ENCODE measurements around the gene TRAK1. TPM values are rescaled to one million over a fixed set of nuclear protein-coding genes. Genes with fewer than 3 reads are reported as not detected.
A peak's percentile ranks its signal among the peaks of the same experiment; 100 is the strongest.

The TRAK1 gene
- total RNA-seq, 1 donor from 2014 or later: 49.2 TPM

DNA sequence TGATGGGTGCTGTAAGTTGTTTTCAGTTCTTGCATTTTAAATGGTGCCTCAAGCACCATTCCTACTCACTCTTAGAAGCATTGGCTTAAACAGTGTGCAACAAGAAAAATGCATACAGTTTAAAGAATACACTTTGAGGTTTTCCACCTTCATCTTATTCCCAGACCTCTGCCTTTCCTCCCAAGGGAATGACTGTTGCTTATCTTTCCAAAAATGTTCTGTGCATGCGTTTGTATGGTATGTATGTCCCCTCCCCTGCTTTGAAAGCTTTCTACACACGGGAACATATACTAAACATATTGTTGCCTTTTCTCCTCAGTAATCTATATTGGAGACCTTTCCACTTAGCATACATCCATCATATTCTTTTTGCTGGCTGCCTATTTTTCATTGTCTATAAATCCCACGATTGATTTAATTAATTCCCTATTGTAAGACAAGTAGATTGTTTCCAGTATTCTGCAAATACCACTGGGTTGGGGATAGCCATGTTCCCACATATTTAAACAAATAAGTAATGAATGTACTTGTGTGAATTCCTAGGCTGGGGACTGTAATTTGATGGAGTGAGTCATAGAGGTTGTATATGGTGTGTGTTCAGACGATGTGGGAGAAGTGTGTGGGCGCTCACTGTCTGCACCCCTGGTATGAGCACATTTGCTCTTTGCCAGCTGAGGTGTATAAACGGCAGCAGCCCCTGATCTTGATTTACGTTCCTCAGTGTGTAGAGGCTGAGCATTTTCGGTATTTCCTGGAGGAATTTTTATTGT is 5.8 kb downstream of the TRAK1 start:
- Mint-ChIP-seq H3K27ac (no peak overlapping the region), H3K27me3 (no peaks in the 10 kb centered on the region), H3K4me3 (no peak overlapping the region), H3K36me3 (peaks cover 13% of the 10 kb centered on the region), H3K4me1 (ENCODE audit: unreplicated experiment) (peaks cover 32% of the 10 kb centered on the region), H3K9me3 (no peaks in the 10 kb centered on the region)
- DNase-seq (ENCODE audit: extremely low spot score, unreplicated experiment): no peak
- TF ChIP-seq, protein P1, sequence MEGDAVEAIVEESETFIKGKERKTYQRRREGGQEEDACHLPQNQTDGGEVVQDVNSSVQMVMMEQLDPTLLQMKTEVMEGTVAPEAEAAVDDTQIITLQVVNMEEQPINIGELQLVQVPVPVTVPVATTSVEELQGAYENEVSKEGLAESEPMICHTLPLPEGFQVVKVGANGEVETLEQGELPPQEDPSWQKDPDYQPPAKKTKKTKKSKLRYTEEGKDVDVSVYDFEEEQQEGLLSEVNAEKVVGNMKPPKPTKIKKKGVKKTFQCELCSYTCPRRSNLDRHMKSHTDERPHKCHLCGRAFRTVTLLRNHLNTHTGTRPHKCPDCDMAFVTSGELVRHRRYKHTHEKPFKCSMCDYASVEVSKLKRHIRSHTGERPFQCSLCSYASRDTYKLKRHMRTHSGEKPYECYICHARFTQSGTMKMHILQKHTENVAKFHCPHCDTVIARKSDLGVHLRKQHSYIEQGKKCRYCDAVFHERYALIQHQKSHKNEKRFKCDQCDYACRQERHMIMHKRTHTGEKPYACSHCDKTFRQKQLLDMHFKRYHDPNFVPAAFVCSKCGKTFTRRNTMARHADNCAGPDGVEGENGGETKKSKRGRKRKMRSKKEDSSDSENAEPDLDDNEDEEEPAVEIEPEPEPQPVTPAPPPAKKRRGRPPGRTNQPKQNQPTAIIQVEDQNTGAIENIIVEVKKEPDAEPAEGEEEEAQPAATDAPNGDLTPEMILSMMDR (conservative IDR thresholded peaks at IDR 0.05): no peak

DNA sequence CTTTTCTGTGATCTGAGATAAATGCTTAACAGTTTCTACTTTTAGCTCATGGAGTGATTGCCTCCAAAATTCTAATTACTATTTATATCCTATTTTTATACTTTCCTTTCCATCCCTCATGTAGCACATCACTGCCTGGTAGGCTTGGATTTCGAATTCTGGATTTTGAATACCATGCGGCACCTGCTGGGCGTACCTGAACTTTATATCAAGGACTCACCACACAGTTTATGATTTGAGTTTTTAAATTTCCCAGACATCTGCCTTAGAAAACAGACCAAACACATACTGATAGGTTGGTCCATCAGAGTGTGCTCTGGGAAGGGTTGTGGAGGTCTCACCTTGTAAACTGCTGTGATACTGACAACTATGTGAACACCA is 6.4 kb downstream of the TRAK1 start:
- Mint-ChIP-seq H3K9me3 (no peaks in the 10 kb centered on the region), H3K4me1 (ENCODE audit: unreplicated experiment) (peaks cover 31% of the 10 kb centered on the region), H3K4me3 (no peak overlapping the region), H3K36me3 (peaks cover 10% of the 10 kb centered on the region), H3K27me3 (no peaks in the 10 kb centered on the region), H3K27ac (no peak overlapping the region)
- TF ChIP-seq, protein P1 (conservative IDR thresholded peaks at IDR 0.05): no peak
- no peak for DNase-seq (ENCODE audit: extremely low spot score, unreplicated experiment)

DNA sequence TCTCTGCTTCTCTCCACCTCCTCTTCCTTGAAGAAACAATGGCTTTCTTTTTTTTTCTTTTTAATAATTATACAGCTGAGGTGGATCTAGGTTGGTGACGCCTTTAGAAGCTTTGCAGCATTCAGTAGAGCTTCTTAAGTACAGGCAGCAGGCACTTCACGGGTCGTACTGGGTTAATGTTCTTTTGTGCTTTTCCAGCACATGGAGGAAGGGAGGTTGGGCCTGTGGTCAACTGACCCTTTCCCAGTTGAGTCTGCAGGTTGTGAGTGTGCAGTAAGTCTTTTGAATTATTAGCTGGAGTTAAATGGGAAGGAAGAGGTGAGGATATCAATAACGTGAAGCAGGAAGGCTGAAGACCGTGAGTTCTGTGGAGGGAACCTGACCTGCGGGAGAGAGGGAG is 7.0 kb downstream of the TRAK1 start:
- no peaks in the 10 kb centered on the region for H3K27me3 Mint-ChIP-seq
- no peak overlapping the region for H3K4me3 Mint-ChIP-seq
- peaks cover 14% of the 10 kb centered on the region for H3K36me3 Mint-ChIP-seq
- no peaks in the 10 kb centered on the region for H3K9me3 Mint-ChIP-seq
- TF ChIP-seq, protein P1 (conservative IDR thresholded peaks at IDR 0.05): no peak
- no peak for DNase-seq (ENCODE audit: extremely low spot score, unreplicated experiment)
- peaks cover 36% of the 10 kb centered on the region for H3K4me1 Mint-ChIP-seq (ENCODE audit: unreplicated experiment)
- H3K27ac Mint-ChIP-seq: peak overlapping the region; percentile 1

DNA sequence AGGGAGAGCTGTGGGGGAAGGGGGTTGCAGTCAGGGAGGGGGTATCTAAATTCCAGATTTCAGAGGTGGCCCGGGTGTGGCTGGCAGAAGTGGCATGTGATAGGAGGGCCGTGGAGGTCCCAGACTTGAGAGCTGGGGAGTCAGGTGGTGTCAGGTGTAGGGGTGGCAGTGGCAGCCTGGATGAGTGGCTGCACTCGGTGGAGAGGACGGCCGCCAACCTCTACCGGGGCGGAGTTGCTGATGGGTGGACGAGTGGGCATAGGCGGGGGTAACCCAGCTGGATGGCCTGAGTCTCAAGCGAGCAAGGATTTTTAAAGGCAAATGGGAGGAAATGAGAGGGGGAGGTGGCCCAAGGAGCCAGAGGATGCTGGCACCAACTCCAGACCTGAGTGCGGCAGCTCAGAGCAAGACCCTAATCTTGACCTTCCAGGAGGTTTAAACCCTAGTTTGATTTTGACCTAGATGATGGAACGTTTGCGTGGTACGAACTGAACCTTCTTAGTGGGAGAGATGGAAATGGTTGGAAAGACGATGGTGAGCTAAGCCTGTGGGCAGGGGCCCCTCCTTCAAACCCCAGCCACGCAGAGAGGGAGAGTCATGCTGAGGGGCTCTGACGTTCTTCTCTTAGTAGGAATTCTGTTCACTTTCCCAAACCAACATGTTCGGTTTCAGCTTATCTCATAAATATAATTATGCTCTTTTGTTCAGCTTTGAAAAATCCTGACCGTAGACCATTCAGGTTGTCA is 8.0 kb downstream of the TRAK1 start:
- Mint-ChIP-seq H3K36me3 (peaks cover 14% of the 10 kb centered on the region), H3K4me3 (no peak overlapping the region), H3K9me3 (no peaks in the 10 kb centered on the region), H3K27ac (peak overlapping the region; percentile 16), H3K27me3 (no peaks in the 10 kb centered on the region), H3K4me1 (ENCODE audit: unreplicated experiment) (peaks cover 36% of the 10 kb centered on the region)
- no peak for DNase-seq (ENCODE audit: extremely low spot score, unreplicated experiment)
- TF ChIP-seq, protein P1 (conservative IDR thresholded peaks at IDR 0.05): no peak

DNA sequence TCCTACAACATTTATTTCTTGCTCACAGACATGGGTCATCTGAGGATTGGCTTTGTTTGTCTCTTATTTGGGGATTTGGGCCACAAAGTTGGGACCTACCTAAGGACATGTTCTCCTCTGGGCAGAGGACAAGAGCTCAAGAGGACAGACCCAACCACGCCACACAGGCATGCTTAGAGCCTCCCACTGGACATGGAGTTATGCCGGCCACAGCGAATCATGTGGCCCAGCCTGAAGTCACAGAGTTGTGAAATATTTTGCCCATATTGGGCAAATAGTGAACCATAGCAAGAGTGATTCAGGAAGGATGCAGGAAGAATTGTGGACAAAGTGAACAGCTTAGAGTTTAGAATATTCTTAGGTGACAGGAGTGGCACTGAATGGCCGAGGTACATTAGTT is 9.9 kb downstream of the TRAK1 start:
- Mint-ChIP-seq H3K9me3 (peaks cover 5% of the 10 kb centered on the region), H3K4me1 (ENCODE audit: unreplicated experiment) (peaks cover 36% of the 10 kb centered on the region), H3K27ac (no peak overlapping the region), H3K36me3 (peaks cover 14% of the 10 kb centered on the region), H3K4me3 (no peak overlapping the region), H3K27me3 (no peaks in the 10 kb centered on the region)
- no peak for DNase-seq (ENCODE audit: extremely low spot score, unreplicated experiment)
- TF ChIP-seq, protein P1 (conservative IDR thresholded peaks at IDR 0.05): no peak

Measured in type B pancreatic cell (in vitro differentiated cells).